Common myeloid progenitor, CD34-positive (primary cell): ENCODE results near the gene GBX1.

Experiments
- CTCF ChIA-PET: fragments of 350-600 bp; sonication (Branson Sonifier 250); formaldehyde crosslinking; loops from one replicate; lab custom pipeline; 2021; ENCODE audit warnings: antibody characterized with exemption; lab: Charles Lee
- POLR2A ChIA-PET: fragments of 350-600 bp; sonication (Branson Sonifier 250); formaldehyde crosslinking; loops from one replicate; lab custom pipeline; 2021; ENCODE audit warnings: antibody characterized with exemption; lab: Charles Lee
- DNase-seq, 3 donors: peaks; one replicate each; pipeline versions ENCODE4 v3.0.0 to v3.0.0-alpha.2; 2013
- H3K27ac ChIP-seq, 2 experiments: 1 replicate in 1 of 2; 2 replicates in 1 of 2; pipeline ENCODE4 v1.7.0; 2013; ENCODE audit warnings: inconsistent platforms in 2 of 2, low read length in 2 of 2, mild to moderate bottlenecking in 2 of 2, low read depth in 1 of 2, moderate library complexity in 1 of 2; ENCODE audit not compliant: severe bottlenecking in 2 of 2, insufficient read depth in 1 of 2, poor library complexity in 1 of 2
- H3K27me3 ChIP-seq, 5 experiments: replicated peaks in 2 of 5; 1 replicate in 3 of 5; 2 replicates in 2 of 5; pipeline versions ENCODE4 v1.6.1 to v1.7.0; 2013; ENCODE audit warnings: low read length in 4 of 5, mild to moderate bottlenecking in 2 of 5, moderate library complexity in 2 of 5, inconsistent platforms in 1 of 5; ENCODE audit not compliant: insufficient read depth in 5 of 5, control insufficient read depth in 4 of 5
- H3K36me3 ChIP-seq, 4 experiments: 1 replicate in 2 of 4; 2 replicates in 2 of 4; pipeline versions ENCODE4 v1.6.1 to v1.7.0; 2013; ENCODE audit warnings: low read length in 3 of 4, control low read depth in 1 of 4, mild to moderate bottlenecking in 1 of 4; ENCODE audit not compliant: control insufficient read depth in 4 of 4, insufficient read depth in 4 of 4
- H3K4me1 ChIP-seq, 4 experiments: 1 replicate in 3 of 4; 2 replicates in 1 of 4; pipeline versions ENCODE4 v1.6.1 to v1.7.1; 2013; ENCODE audit warnings: low read length in 3 of 4, mild to moderate bottlenecking in 3 of 4, control low read depth in 1 of 4, inconsistent platforms in 1 of 4, moderate library complexity in 1 of 4; ENCODE audit not compliant: control insufficient read depth in 4 of 4, insufficient read depth in 4 of 4; ENCODE audit errors: control extremely low read depth in 1 of 4
- H3K4me3 ChIP-seq, 7 experiments: 1 replicate in 4 of 7; 2 replicates in 3 of 7; pipeline versions ENCODE4 v1.5.1 to v1.7.0; 2013; ENCODE audit warnings: mild to moderate bottlenecking in 7 of 7, low read length in 6 of 7, moderate library complexity in 6 of 7, inconsistent platforms in 2 of 7, low read depth in 2 of 7, control low read depth in 1 of 7; ENCODE audit not compliant: insufficient read depth in 4 of 7, control insufficient read depth in 1 of 7; ENCODE audit errors: extremely low read depth in 1 of 7
- H3K9me3 ChIP-seq, 5 experiments: 1 replicate in 4 of 5; 2 replicates in 1 of 5; pipeline versions ENCODE4 v1.6.1 to v1.7.1; 2013; ENCODE audit warnings: low read length in 4 of 5, mild to moderate bottlenecking in 2 of 5, inconsistent platforms in 1 of 5, low read depth in 1 of 5, moderate library complexity in 1 of 5; ENCODE audit not compliant: control insufficient read depth in 4 of 5, insufficient read depth in 2 of 5; ENCODE audit errors: control extremely low read depth in 1 of 5
- WGBS: methylation state at CpG from one replicate; pipeline ENCODE4 v1.1.5; 2013; ENCODE audit not compliant: insufficient coverage; 5-methylcytosine and 5-hydroxymethylcytosine counted together

The GBX1 gene

GRCh38 chr7:151102991-151103390 lies 64.5 kb downstream of the GBX1 start:
- WGBS: 71% methylated on average over 3 of the region's 3 CpGs
- POLR2A ChIA-PET: interaction anchor here (1.1 to 1.3 kb wide), 2 partner anchors 13 to 93 kb away, joined by 3 read pairs; no protein-coding TSS in a partner anchor
- Histone ChIP-seq H3K36me3 (peaks cover 0 to 4% (median 0%) of the 10 kb centered on the region in 4 experiments), H3K4me3 (no peak overlapping the region), H3K27me3 (no peaks in the 10 kb centered on the region), H3K4me1 (peaks cover 0 to 27% (median 12%) of the 10 kb centered on the region in 4 experiments), H3K9me3 (no peaks in the 10 kb centered on the region), H3K27ac (no peak overlapping the region)
- CTCF ChIA-PET: interaction anchor here (0.9 to 5.2 kb wide), 8 partner anchors 10 to 138 kb away, joined by 3 to 72 read pairs (median 6); no protein-coding TSS in a partner anchor
- DNase-seq: no peak

GRCh38 chr7:151101621-151102396 lies 65.7 kb downstream of the GBX1 start:
- CTCF ChIA-PET: interaction anchor here (1.5 to 5.2 kb wide), 5 partner anchors 10 to 137 kb away, joined by 3 to 72 read pairs (median 6); no protein-coding TSS in a partner anchor
- no peaks in the 10 kb centered on the region for H3K27me3 ChIP-seq
- peaks cover 0 to 4% (median 0%) of the 10 kb centered on the region in 4 experiments for H3K36me3 ChIP-seq
- no peak for DNase-seq
- H3K4me3 ChIP-seq: no peak overlapping the region
- no peak overlapping the region for H3K27ac ChIP-seq
- 94% methylated on average over 22 of the region's 24 CpGs for WGBS
- peaks cover 0 to 27% (median 13%) of the 10 kb centered on the region in 4 experiments for H3K4me1 ChIP-seq
- no peaks in the 10 kb centered on the region for H3K9me3 ChIP-seq
- POLR2A ChIA-PET: no interaction called here

GRCh38 chr7:151100921-151101320 lies 66.6 kb downstream of the GBX1 start:
- 98% methylated on average over 10 of the region's 10 CpGs for WGBS
- DNase-seq: no peak
- no peaks in the 10 kb centered on the region for H3K9me3 ChIP-seq
- POLR2A ChIA-PET: no interaction called here
- H3K4me1 ChIP-seq: peaks cover 0 to 25% (median 11%) of the 10 kb centered on the region in 4 experiments
- no peaks in the 10 kb centered on the region for H3K27me3 ChIP-seq
- no peak overlapping the region for H3K4me3 ChIP-seq
- peaks cover 0 to 4% (median 0%) of the 10 kb centered on the region in 4 experiments for H3K36me3 ChIP-seq
- no peak overlapping the region for H3K27ac ChIP-seq
- CTCF ChIA-PET: interaction anchor here (1.2 to 3.5 kb wide), 2 partner anchors 11 to 23 kb away, joined by 3 to 24 read pairs; no protein-coding TSS in a partner anchor

GRCh38 chr7:151099486-151100211 lies 67.8 kb downstream of the GBX1 start:
- Histone ChIP-seq H3K4me1 (peaks cover 0 to 12% (median 5%) of the 10 kb centered on the region in 4 experiments), H3K9me3 (no peaks in the 10 kb centered on the region), H3K27ac (no peak overlapping the region), H3K4me3 (no peak overlapping the region), H3K27me3 (no peaks in the 10 kb centered on the region), H3K36me3 (peaks cover 0 to 3% (median 0%) of the 10 kb centered on the region in 4 experiments)
- DNase-seq: no peak
- CTCF ChIA-PET: interaction anchor here (1.1 to 3.5 kb wide), 3 partner anchors 12 to 25 kb away, joined by 3 to 24 read pairs (median 4); no protein-coding TSS in a partner anchor
- POLR2A ChIA-PET: no interaction called here
- 97% methylated on average over 18 of the region's 20 CpGs for WGBS
